ENCODE results near the gene AMH. TPM values are rescaled to one million over a fixed set of nuclear protein-coding genes. Genes with fewer than 3 reads are reported as not detected.
"Not testable (repeated sequence)": the region's sequence is repeated elsewhere in the genome, so short reads cannot be mapped to it uniquely, and the experiment has no call there.

AMH gene
- total RNA-seq, 2 donors from 2014 or later = 4.6 to 10.0 TPM

DNA sequence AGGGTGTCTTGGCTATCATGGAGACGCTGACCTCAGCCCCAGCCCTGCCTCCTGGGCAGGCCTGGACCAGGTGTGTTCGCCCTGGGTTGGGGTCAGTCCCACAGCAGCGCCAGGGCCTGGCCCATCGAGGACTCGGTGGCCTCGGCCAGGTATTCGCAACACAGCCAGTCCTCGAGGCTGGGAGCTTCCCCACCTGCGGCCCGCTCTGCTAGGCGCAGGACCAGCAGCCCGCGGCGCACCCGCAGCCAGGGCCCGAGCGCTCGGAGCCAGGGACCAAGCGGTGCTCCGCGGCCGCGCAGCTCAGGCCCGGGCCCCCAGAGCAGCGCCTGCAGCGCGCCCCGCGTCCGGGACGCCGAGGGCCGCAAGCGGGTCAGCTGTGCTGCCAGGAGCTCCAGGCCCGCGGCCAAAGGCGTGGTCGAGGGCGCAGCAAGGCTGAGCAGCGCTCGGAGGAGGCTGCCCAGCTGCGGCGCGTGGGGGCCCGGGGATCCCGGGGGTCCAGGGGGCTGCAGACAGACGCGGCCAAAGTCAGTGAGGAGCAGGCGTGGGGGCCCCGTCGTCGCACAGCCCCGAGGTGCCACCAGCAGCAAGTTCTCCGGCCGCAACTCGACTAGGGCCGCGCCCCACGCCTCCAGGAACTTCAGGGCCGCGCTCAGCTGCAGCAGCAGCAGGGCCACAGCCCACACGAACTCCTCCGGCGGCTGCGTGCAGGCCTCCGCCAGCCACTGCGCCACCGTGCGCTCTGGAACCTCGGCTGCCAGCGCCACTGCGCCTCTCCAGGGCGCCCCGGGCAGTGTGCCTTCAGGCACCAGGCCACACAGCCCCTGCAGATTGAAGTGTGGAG lies 26.7 kb downstream of the AMH start:
- DNase-seq (no peak), ATAC-seq (replicated peaks in 1 of 2) (no peak)
- Mint-ChIP-seq H3K4me1 (ENCODE audit: low read depth) (peaks cover 31% of the 10 kb centered on the region), H3K27ac (no peak overlapping the region), H3K4me3 (no peak overlapping the region), H3K9me3 (no peaks in the 10 kb centered on the region), H3K36me3 (ENCODE audit: insufficient read depth in 2 of 2) (peaks cover 11 to 13% of the 10 kb centered on the region in 2 donors), H3K27me3 (ENCODE audit: low read depth) (no peaks in the 10 kb centered on the region)

DNA sequence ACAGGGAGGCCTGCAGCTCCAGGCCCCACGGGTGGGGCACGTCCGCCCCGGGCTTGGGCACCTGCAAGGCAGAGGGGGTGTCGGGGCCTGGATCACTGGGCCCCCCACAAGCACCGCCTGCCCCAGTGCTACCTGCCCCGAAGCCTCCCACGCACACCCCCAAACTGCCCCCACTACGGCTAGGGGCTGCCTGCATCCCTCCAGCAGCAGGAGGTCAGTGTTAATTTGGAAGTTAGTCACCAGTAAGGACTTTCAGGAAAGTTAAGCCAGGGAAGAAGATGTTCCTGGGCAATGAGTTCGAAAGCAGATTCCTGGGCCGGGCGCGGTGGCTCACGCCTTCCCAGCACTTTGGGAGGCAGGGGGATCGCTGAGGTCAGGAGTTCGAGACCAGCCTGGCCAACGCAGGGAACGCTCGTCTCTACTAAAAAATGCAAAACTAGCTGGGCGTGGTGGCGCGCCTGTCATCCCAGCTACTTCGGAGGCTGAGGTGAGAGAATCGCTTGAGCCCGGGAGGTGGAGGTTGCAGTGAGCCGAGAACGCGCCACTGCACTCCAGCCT lies 27.4 kb downstream of the AMH start:
- Mint-ChIP-seq H3K27me3 (ENCODE audit: low read depth) (no peaks in the 10 kb centered on the region), H3K36me3 (ENCODE audit: insufficient read depth in 2 of 2) (peaks cover 8 to 11% of the 10 kb centered on the region in 2 donors), H3K4me1 (ENCODE audit: low read depth) (peaks cover 29% of the 10 kb centered on the region), H3K27ac (peak overlapping the region; percentile 50), H3K9me3 (no peaks in the 10 kb centered on the region), H3K4me3 (no peak overlapping the region)
- no peak for DNase-seq
- no peak for ATAC-seq (replicated peaks in 1 of 2)

DNA sequence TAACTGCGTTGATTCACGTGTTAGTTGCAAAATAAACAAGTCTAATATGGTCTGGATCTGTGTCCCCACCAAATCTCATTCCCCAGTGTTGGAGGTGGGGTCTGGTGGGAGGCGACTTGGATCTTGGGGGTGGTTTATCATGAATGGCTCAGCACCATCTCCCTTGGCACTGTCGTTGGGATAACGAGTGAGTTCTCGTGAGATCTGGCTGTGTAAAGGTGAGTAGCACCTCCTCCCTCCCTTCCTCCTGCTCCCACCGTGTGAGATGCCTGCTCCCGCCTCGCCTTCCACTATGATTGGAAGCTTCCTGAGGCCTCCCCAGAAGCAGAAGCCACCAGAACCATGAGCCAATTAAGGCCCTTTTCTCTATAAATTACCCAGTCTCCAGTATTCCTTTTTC lies 28.0 kb downstream of the AMH start:
- Mint-ChIP-seq H3K4me3 (no peak overlapping the region), H3K4me1 (ENCODE audit: low read depth) (peaks cover 28% of the 10 kb centered on the region), H3K27ac (peak overlapping the region; percentile 61), H3K27me3 (ENCODE audit: low read depth) (no peaks in the 10 kb centered on the region), H3K36me3 (ENCODE audit: insufficient read depth in 2 of 2) (peaks cover 4 to 6% of the 10 kb centered on the region in 2 donors), H3K9me3 (no peaks in the 10 kb centered on the region)
- DNase-seq (no peak), ATAC-seq (replicated peaks in 1 of 2) (no peak)

DNA sequence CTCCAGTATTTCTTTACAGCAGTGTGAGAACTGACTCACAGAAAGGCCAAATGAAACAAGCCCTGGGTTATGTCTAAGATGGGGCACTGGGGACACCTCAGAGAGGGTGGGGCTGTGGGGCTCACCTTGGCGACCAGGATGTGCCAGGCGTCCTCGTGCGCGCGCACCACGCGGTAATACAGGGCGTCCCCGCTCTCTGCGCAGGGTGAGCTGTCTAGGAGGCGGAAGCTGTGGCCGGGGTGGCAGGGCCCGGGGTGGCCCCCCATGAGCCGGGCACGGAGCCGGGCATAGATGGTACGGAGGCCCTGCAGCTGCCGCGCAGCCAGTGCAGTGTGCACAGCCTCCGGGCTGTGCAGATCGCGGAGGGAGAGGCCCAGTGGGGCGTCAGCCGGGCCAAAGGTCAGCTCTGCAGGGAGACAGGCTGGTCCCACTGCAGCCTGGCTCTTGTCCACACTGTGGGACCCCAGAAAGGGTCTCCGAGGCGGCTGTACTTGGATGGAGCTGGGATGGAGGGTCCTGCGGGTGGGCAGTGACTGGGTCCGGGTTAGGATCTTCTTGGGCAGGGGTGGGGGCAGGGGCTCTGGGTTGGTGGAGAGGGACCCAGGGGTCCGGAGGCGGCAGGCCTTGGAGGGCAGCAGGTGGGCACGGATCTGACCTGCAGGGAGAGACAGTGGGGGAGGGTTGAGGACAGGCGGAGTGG lies 29.5 kb downstream of the AMH start:
- Mint-ChIP-seq H3K27ac (peak overlapping the region; percentile 67), H3K4me1 (ENCODE audit: low read depth) (peaks cover 25% of the 10 kb centered on the region), H3K36me3 (ENCODE audit: insufficient read depth in 2 of 2) (peaks cover 2 to 5% of the 10 kb centered on the region in 2 donors), H3K4me3 (no peak overlapping the region), H3K9me3 (no peaks in the 10 kb centered on the region), H3K27me3 (ENCODE audit: low read depth) (peaks cover 7% of the 10 kb centered on the region)
- DNase-seq (no peak), ATAC-seq (replicated peaks in 1 of 2) (peak in 1 of 2 donors; percentile 12)

DNA sequence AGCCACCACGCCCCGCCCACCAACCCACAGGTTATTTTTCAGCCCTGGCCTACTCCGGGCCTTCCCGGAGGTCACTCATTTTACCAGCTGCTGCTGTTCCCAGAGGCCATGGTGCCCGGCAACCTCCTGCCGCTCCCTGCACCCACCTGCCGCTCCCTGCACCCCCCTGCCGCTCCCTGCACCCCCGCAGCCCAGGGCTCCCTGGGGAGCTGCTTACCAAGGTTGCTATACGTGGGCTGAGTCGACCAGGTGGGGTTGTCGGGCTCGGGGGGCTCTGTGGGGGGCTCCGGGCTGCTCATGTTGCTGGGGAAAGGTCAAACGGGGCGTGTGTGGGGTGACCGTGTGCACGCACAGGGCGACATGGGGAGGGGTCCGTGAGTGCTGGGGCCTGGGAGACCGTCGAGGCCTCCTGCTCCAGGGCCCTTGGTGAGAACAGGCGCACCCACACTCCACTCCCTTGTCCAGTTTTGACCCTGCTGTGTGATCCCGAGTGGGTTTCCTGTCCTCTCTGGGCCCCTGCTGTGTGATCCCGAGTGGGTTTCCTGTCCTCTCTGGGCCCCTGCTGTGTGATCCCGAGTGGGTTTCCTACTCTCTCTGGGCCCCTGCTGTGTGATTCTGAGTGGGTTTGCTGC lies 31.6 kb downstream of the AMH start:
- DNase-seq = no peak
- ATAC-seq (replicated peaks in 1 of 2) = no peak
- no peaks in the 10 kb centered on the region for H3K36me3 Mint-ChIP-seq (ENCODE audit: insufficient read depth in 2 of 2)

DNA sequence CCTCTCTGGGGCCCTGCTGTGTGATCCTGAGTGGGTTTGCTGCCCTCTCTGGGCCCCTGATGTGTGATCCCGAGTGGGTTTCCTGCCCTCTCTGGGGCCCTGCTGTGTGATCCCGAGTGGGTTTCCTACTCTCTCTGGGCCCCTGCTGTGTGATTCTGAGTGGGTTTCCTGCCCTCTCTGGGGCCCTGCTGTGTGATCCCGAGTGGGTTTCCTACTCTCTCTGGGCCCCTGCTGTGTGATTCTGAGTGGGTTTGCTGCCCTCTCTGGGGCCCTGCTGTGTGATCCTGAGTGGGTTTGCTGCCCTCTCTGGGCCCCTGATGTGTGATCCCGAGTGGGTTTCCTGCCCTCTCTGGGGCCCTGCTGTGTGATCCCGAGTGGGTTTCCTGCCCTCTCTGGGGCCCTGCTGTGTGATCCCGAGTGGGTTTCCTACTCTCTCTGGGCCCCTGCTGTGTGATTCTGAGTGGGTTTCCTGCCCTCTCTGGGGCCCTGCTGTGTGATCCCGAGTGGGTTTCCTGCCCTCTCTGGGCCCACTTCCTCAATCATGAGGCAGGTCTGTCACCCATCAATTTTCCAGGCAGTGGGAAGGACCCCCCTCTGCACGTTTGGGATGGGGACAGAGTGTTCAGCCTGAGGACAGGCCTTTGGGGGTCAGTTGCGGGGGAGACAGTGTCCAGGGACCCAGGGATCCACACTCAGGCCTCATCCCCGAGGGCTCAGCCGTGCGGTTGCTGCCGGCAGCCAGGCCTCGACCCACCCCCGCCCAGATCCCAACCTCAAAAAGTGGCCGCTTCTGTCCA lies 32.3 kb downstream of the AMH start:
- not testable (repeated sequence) for H3K36me3 Mint-ChIP-seq (ENCODE audit: insufficient read depth in 2 of 2); DNase-seq; H3K27me3 Mint-ChIP-seq (ENCODE audit: low read depth); H3K9me3 Mint-ChIP-seq; H3K27ac Mint-ChIP-seq
- peaks cover 15% of the 10 kb centered on the region for H3K4me1 Mint-ChIP-seq (ENCODE audit: low read depth)
- H3K4me3 Mint-ChIP-seq = peak overlapping the region; percentile 51
- ATAC-seq (replicated peaks in 1 of 2) = peak in 1 of 2 donors; percentile 2

More for the DNA sequence above, 31.6 kb downstream of the AMH start:
- Mint-ChIP-seq H3K27ac (no peak overlapping the region), H3K27me3 (ENCODE audit: low read depth) (peaks cover 7% of the 10 kb centered on the region), H3K4me1 (ENCODE audit: low read depth) (peaks cover 15% of the 10 kb centered on the region), H3K4me3 (no peak overlapping the region), H3K9me3 (no peaks in the 10 kb centered on the region)

DNA sequence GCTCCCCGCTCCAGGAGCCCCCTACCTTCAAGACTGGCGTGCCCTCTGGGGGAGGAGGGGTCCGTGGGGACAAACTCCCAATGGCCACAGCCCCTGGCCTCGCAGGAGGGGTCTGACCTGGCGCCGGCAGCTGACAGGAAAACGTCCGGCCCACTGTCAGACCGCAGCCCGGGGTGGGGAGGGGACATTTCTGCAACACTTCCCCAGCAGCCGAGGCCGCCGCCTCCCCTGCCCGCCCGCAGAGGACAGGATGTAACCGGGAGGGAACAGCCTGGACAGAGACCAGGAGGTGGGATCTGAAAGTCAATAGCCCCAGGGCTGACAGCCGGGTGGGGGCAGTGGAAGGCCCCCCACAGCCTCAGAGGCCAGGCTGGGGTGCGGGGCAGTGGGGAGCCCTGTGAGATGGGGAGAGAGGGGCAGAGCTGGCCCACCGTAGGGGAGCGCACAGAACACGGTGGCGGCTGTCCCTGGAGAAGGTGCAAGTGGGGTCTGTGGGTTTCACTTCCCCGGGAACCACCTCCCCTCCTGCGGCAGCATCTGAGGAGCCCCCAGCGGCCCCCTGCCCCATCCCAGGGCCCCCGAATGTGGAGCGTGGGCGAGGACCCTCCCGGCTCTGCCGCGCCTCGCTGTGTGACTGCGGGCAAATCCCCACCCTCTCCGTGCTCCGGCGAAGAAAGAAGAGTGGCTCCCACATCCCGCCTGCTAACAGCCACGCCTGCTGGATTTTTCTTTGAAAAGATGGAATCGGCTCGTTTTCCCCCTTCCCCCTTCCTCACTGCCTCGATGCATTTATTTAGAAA lies 33.1 kb downstream of the AMH start, which contains the start of gene PEAK3:
PEAK3 (minus strand) TSS at position 114 of the 800 bp plus-strand sequence. CDS start 1,244 bp downstream, outside the sequence.
- H3K4me1 Mint-ChIP-seq (ENCODE audit: low read depth) = peaks cover 15% of the 10 kb centered on the region
- H3K27me3 Mint-ChIP-seq (ENCODE audit: low read depth) = peaks cover 7% of the 10 kb centered on the region
- peak within 1 kb of the TSS; percentile 65 to 69 for H3K4me3 Mint-ChIP-seq
- peak in 1 of 2 donors; percentile 54 for DNase-seq
- no peaks in the 10 kb centered on the region for H3K9me3 Mint-ChIP-seq
- no peaks in the 10 kb centered on the region for H3K36me3 Mint-ChIP-seq (ENCODE audit: insufficient read depth in 2 of 2)
- H3K27ac Mint-ChIP-seq = no peak within 1 kb of the TSS
- ATAC-seq (replicated peaks in 1 of 2) = peak; percentile 26 to 48

DNA sequence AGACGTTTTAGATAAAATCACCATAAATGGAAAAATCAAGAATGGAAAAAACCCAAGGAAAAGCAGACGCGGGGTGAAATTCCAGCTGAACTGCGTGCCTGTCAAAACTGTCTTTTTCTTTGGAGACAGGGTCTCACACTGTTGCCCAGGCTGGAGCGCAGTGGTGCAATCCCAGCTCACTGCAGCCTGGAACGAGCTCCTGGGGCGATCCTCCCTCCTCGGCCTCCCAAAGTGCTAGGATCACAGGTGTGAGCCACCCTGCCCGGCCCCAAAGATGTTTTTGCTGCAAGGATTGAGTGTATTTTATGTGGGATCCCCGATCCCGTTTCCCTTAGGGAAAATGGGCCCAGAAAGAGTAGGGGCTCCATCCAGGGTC lies 33.7 kb downstream of the AMH start:
- no peaks in the 10 kb centered on the region for H3K36me3 Mint-ChIP-seq (ENCODE audit: insufficient read depth in 2 of 2)
- ATAC-seq (replicated peaks in 1 of 2) = no peak
- H3K27me3 Mint-ChIP-seq (ENCODE audit: low read depth) = peaks cover 7% of the 10 kb centered on the region
- no peaks in the 10 kb centered on the region for H3K9me3 Mint-ChIP-seq
- no peak for DNase-seq
- H3K27ac Mint-ChIP-seq = no peak overlapping the region
- H3K4me1 Mint-ChIP-seq (ENCODE audit: low read depth) = peaks cover 15% of the 10 kb centered on the region
- peak overlapping the region; percentile 65 to 69 for H3K4me3 Mint-ChIP-seq

DNA sequence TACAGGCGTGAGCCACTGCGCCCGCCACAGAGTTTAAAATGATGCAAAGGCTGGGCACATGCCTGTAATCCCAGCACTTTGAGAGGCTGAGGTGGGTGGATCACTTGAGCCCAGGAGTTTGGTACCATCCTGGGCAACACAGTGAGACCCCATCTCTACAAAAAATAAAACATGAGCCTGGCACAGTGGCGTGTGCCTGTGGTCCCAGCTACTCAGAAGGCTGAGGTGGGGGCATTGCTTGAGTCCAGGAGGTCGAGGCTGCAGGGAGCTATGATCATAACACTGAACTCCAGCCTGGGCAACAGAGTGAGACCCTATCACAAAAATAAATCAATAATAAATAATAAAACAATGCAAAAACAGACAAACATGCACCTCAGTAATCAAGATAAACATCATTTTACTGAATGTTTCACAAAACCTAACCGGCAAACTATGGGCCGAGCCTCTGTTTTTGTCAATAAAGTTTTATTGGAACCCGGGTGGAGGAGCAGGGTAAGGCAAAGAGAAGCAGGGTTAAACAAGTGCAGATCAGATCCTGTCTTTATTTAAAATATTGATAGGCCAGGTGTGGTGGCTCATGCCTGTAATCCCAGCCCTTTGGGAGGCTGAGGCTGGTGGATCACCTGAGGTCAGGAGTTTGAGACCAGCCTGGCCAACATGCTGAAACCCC lies 34.8 kb downstream of the AMH start:
- Mint-ChIP-seq H3K9me3 (no peaks in the 10 kb centered on the region), H3K4me3 (no peak overlapping the region), H3K4me1 (ENCODE audit: low read depth) (peaks cover 20% of the 10 kb centered on the region), H3K27ac (no peak overlapping the region), H3K27me3 (ENCODE audit: low read depth) (peaks cover 16% of the 10 kb centered on the region), H3K36me3 (ENCODE audit: insufficient read depth in 2 of 2) (peaks cover 0 to 3% of the 10 kb centered on the region in 2 donors)
- ATAC-seq (replicated peaks in 1 of 2) (no peak), DNase-seq (no peak)

DNA sequence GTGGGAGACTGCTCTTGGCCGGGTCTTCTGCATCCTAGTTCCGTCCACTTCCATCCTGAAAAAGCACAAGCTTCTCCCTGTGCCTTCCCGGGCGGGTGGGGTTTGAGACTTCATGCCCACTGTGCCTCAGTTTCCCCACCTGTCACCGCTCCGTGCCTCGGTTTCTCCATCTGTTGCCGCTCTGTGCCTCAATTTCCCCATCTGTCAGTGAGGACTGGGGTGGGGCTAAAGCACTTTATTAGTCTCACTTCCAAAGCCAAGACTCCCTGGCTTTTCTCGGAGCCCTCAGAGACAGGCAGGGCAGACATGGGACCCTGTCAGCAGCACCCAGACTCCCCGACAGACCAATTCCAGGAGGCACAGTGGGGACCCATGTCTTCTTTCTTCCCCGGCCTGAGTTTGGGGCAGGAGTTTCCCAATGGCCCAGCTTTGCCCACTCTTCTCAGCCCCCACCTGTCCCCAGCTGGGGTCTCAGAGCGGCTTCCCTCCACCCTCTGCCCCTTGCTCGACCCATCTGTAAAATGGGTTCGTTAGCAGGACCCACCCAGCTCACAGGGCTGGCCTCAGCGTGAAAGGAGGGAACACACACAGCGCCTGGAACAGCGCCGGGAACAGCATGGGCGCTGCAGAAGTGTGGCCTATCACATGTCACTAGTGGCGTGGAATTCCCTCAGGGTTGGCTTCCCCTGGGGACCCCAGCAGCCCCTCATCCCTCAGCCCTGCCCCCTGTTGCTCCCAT lies 37.4 kb downstream of the AMH start:
- DNase-seq = no peak
- H3K27me3 Mint-ChIP-seq (ENCODE audit: low read depth) = peaks cover 23% of the 10 kb centered on the region
- no peak overlapping the region for H3K4me3 Mint-ChIP-seq
- H3K9me3 Mint-ChIP-seq = no peaks in the 10 kb centered on the region
- peaks cover 3 to 4% of the 10 kb centered on the region in 2 donors for H3K36me3 Mint-ChIP-seq (ENCODE audit: insufficient read depth in 2 of 2)
- no peak for ATAC-seq (replicated peaks in 1 of 2)
- no peak overlapping the region for H3K27ac Mint-ChIP-seq
- H3K4me1 Mint-ChIP-seq (ENCODE audit: low read depth) = peaks cover 30% of the 10 kb centered on the region

Measured in activated T-cell treated with anti-CD3 and anti-CD28 coated beads, Interleukin-2, amount 50 U/mL, for 72 hours (primary cell).